Glutamatergic neuron (in vitro differentiated cells): ENCODE measurements around the gene EXOC7. TPM values are rescaled to one million over a fixed set of nuclear protein-coding genes. Genes with fewer than 3 reads are reported as not detected.

Source experiments
- DNase-seq: peaks from one replicate; pipeline ENCODE4 v3.0.0; 2022
- H3K27ac Mint-ChIP-seq: one replicate; pipeline ENCODE4 v1.8.0; 2020; ENCODE audit warnings: mild to moderate bottlenecking, mixed read lengths, inconsistent platforms; ENCODE audit not compliant: unreplicated experiment
- H3K27me3 Mint-ChIP-seq: one replicate; pipeline ENCODE4 v1.8.0; 2020; ENCODE audit warnings: mild to moderate bottlenecking, moderate library complexity, mixed read lengths, inconsistent platforms; ENCODE audit not compliant: unreplicated experiment
- H3K36me3 Mint-ChIP-seq: one replicate; pipeline ENCODE4 v1.8.0; 2020; ENCODE audit warnings: mild to moderate bottlenecking, mixed read lengths, inconsistent platforms; ENCODE audit not compliant: unreplicated experiment
- H3K4me1 Mint-ChIP-seq: one replicate; pipeline ENCODE4 v1.8.0; 2020; ENCODE audit warnings: mild to moderate bottlenecking, low read depth, mixed read lengths, inconsistent platforms; ENCODE audit not compliant: unreplicated experiment
- H3K4me3 Mint-ChIP-seq: one replicate; pipeline ENCODE4 v1.8.0; 2020; ENCODE audit warnings: mild to moderate bottlenecking, mixed read lengths, inconsistent platforms; ENCODE audit not compliant: unreplicated experiment
- H3K9me3 Mint-ChIP-seq: one replicate; pipeline ENCODE4 v1.8.0; 2020; ENCODE audit warnings: mild to moderate bottlenecking, moderate library complexity, mixed read lengths, inconsistent platforms; ENCODE audit not compliant: unreplicated experiment
- total RNA-seq: library from RNA; stranded (reverse); fragmentation: NEBNext Ultra II Directional; extraction: Animal tissue kit (Norgen Biotek cat#: 25700); gene quantifications from one replicate; pipeline ENCODE4 v1.2.1, GENCODE V29; 2021; ENCODE audit not compliant: unreplicated experiment
- TF ChIP-seq, protein P1 (sequence below): fragments of 200-600 bp; sonication (generic); IDR thresholded peaks from one replicate; pipeline ENCODE4 v1.5.0; 2021; ENCODE audit not compliant: partially characterized antibody, unreplicated experiment

EXOC7 gene
- total RNA-seq, 1 donor from 2014 or later, result 249 TPM

DNA sequence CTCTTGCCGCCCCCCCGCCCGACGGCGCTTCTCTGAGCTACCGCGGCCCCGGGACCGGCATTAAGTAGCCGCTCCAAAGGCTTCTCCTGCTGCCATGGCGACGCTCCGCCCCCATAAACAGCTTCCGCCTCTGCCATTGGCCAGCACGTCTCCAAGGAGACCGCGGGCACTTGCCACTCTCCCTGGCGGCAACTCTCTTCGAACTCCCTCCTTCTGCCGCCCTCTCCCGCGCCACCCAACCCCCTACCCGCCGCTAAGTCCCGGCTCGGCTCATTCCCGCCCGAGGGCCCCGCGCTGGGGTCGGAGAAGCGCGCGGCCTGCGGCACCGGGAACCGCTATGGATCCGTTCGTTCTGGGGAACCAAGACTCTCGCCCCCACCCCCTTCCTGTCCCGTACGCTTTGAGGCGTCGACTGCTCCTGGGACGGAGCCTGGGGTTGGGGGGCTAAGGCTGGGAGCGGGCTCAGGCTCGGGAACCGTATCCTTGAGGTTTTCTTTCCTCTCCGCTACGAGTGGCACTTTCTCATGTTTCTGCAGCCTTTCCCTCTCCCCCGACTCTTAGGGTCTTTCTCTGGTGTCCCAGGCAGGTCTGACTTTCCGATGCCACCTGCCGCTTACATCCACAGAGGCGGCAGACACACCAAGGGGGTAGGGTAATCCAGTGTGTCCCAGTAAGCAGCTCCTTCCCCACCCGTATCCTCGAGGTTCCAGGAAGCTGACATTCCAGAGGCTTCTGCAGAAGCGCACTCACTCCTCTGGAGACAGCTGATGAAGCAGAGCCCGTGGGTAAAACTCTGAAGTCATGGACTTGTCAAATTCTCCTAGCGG lies 37.8 kb upstream of the EXOC7 start, which contains the start of gene FOXJ1:
FOXJ1 (minus strand) TSS at position 34 of the 827 bp plus-strand sequence. CDS start 850 bp downstream, outside the sequence.
- H3K27ac Mint-ChIP-seq, result no peak within 1 kb of the TSS
- H3K4me3 Mint-ChIP-seq, result peak within 1 kb of the TSS; percentile 82
- TF ChIP-seq, protein P1, sequence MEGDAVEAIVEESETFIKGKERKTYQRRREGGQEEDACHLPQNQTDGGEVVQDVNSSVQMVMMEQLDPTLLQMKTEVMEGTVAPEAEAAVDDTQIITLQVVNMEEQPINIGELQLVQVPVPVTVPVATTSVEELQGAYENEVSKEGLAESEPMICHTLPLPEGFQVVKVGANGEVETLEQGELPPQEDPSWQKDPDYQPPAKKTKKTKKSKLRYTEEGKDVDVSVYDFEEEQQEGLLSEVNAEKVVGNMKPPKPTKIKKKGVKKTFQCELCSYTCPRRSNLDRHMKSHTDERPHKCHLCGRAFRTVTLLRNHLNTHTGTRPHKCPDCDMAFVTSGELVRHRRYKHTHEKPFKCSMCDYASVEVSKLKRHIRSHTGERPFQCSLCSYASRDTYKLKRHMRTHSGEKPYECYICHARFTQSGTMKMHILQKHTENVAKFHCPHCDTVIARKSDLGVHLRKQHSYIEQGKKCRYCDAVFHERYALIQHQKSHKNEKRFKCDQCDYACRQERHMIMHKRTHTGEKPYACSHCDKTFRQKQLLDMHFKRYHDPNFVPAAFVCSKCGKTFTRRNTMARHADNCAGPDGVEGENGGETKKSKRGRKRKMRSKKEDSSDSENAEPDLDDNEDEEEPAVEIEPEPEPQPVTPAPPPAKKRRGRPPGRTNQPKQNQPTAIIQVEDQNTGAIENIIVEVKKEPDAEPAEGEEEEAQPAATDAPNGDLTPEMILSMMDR, result no peak
- H3K27me3 Mint-ChIP-seq, result peaks cover 22% of the 10 kb centered on the region
- peak; percentile 90 for DNase-seq
- H3K4me1 Mint-ChIP-seq, result peaks cover 18% of the 10 kb centered on the region
- H3K9me3 Mint-ChIP-seq, result peaks cover 5% of the 10 kb centered on the region
- H3K36me3 Mint-ChIP-seq, result no peaks in the 10 kb centered on the region

DNA sequence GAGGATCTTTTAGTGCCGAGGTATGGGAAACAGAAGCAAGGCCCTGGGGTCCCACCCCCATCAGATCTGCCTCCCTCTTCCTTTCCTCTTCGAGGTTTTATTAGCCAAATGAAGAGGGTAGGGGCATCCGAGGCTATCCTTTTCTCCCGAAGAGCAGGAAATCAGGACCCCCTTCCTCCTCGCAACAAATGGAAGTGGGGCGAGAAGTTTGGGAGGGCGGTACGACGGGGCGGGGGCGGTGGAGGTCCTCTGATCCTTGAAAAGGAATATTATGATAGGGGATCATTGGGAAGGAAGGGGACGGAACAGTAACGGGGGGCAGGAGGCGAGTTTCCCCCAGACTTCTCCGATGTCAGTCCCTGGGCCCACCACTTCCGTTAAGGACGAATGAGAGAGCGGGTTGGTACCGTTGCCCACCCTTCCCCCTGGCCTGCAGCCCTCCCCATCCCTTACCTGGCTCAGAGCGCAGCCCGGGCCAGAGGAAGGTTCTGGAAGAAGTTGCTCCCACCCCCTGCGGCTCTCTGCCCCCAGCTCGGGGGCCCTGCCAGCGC lies 37.1 kb upstream of the EXOC7 start:
- H3K4me3 Mint-ChIP-seq, result no peak overlapping the region
- H3K4me1 Mint-ChIP-seq, result peaks cover 18% of the 10 kb centered on the region
- H3K36me3 Mint-ChIP-seq, result no peaks in the 10 kb centered on the region
- H3K9me3 Mint-ChIP-seq, result peaks cover 5% of the 10 kb centered on the region
- H3K27ac Mint-ChIP-seq, result no peak overlapping the region
- DNase-seq, result no peak
- TF ChIP-seq, protein P1, result no peak
- peaks cover 23% of the 10 kb centered on the region for H3K27me3 Mint-ChIP-seq

- H3K9me3 Mint-ChIP-seq, result peaks cover 5% of the 10 kb centered on the region
- peaks cover 27% of the 10 kb centered on the region for H3K27me3 Mint-ChIP-seq
- H3K4me3 Mint-ChIP-seq, result peak overlapping the region; percentile 38
- TF ChIP-seq, protein P1, result no peak
- peaks cover 16% of the 10 kb centered on the region for H3K4me1 Mint-ChIP-seq
- DNase-seq, result peak; percentile 45
- no peak overlapping the region for H3K27ac Mint-ChIP-seq
- no peaks in the 10 kb centered on the region for H3K36me3 Mint-ChIP-seq
These were observed 36.4 kb upstream of the EXOC7 start for GRCh38 chr17:76139801-76140660.

- Mint-ChIP-seq H3K4me1 (peaks cover 16% of the 10 kb centered on the region), H3K27me3 (peaks cover 29% of the 10 kb centered on the region), H3K36me3 (no peaks in the 10 kb centered on the region), H3K27ac (no peak overlapping the region), H3K9me3 (peaks cover 5% of the 10 kb centered on the region), H3K4me3 (peak overlapping the region; percentile 38)
- DNase-seq, result no peak
- TF ChIP-seq, protein P1, result no peak
These were observed 35.5 kb upstream of the EXOC7 start for GRCh38 chr17:76138896-76139752.
